ENCODE data around the gene MAB21L3. TPM values are rescaled to one million over a fixed set of nuclear protein-coding genes. Genes with fewer than 3 reads are reported as not detected.

The MAB21L3 gene
- total and polyA plus RNA-seq, 2 experiments from 2014 or later: not detected

DNA sequence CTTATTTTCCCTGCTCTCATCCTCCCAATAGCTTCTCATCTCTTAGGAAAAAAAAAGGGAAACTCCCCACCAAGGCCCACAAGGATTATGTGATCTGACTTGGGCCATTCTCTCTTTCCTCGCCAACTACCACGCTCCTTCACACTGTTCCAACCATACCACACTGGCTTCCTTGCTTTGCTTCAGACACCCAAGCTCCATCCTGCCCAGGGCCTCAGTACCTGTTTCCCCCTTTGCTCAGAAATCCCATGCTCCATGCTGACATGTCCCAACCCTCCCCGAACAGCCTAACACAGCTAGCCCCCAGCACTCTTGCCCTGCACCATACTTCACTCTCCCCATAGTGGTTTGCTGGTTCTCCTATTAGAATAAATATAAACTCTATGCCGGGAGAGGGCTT, 39.2 kb downstream of the MAB21L3 start:
- no peaks in the 10 kb centered on the region; the same call in 1 of the 2 replicates for H3K9me2 ChIP-seq (ENCODE audit: insufficient read depth)
- Mint-ChIP-seq H3K4me3 (no peak overlapping the region), H3K36me3 (ENCODE audit: low read depth) (peaks cover 7% of the 10 kb centered on the region; the same call in 2 of the 3 replicates), H3K4me1 (peaks cover 3% of the 10 kb centered on the region; the same call in 2 of the 3 replicates), H3K27ac (no peak overlapping the region), H3K27me3 (ENCODE audit: insufficient read depth, low read depth, poor library complexity) (peaks cover 7% of the 10 kb centered on the region), H3K9me3 (peaks cover 13% of the 10 kb centered on the region)
- no peak overlapping the region for H3K27ac ChIP-seq (ENCODE audit: low read depth)
- no peak overlapping the region for H3K4me3 ChIP-seq
- H3K4me2 ChIP-seq: no peak overlapping the region
- H3K4me1 ChIP-seq (ENCODE audit: insufficient read depth): no peaks in the 10 kb centered on the region
- no peak for ATAC-seq
- H3K79me2 ChIP-seq (replicated peaks; ENCODE audit: insufficient read depth): no peaks in the 10 kb centered on the region
- H4K20me1 ChIP-seq (replicated peaks; ENCODE audit: insufficient read depth): no peaks in the 10 kb centered on the region
- DNase-seq (ENCODE audit: low spot score): no peak
- no peaks in the 10 kb centered on the region for H3F3A ChIP-seq (replicated peaks; ENCODE audit: low read depth)
- H3K36me3 ChIP-seq (ENCODE audit: insufficient read depth): no peaks in the 10 kb centered on the region
- no peak overlapping the region for H2AFZ ChIP-seq
- H3K27me3 ChIP-seq (ENCODE audit: insufficient read depth): peaks cover 5% of the 10 kb centered on the region; the same call in 1 of the 2 replicates
- TF ChIP-seq ZNF331 (CRISPR knock-in tag; IDR thresholded peaks at IDR 0.05; ENCODE audit: low read depth) (no peak), JUNB (IDR thresholded peaks at IDR 0.05; ENCODE audit: unreplicated experiment) (no peak), CTCF (conservative IDR thresholded peaks at IDR 0.05; ENCODE audit: low read depth in 2 of 2) (no peak), STAT1 (IDR thresholded peaks at IDR 0.05; ENCODE audit: unreplicated experiment) (no peak), ZNF462 (CRISPR knock-in tag; IDR thresholded peaks at IDR 0.05) (no peak), REST (IDR thresholded peaks at IDR 0.05; ENCODE audit: unreplicated experiment) (no peak), NANOG (IDR thresholded peaks at IDR 0.05; ENCODE audit: borderline replicate concordance) (no peak), EZH2phosphoT487 (IDR thresholded peaks at IDR 0.05; ENCODE audit: unreplicated experiment) (no peak), ZNF114 (CRISPR knock-in tag; IDR thresholded peaks at IDR 0.05) (no peak), CREB1 (CRISPR knock-in tag; IDR thresholded peaks at IDR 0.05; ENCODE audit: low read depth) (no peak), POLR2AphosphoS5 (IDR thresholded peaks at IDR 0.05; ENCODE audit: low read depth) (no peak), EZH2 (IDR thresholded peaks at IDR 0.05; ENCODE audit: low read depth, unreplicated experiment) (no peak)
- TF ChIP-seq, protein P1, sequence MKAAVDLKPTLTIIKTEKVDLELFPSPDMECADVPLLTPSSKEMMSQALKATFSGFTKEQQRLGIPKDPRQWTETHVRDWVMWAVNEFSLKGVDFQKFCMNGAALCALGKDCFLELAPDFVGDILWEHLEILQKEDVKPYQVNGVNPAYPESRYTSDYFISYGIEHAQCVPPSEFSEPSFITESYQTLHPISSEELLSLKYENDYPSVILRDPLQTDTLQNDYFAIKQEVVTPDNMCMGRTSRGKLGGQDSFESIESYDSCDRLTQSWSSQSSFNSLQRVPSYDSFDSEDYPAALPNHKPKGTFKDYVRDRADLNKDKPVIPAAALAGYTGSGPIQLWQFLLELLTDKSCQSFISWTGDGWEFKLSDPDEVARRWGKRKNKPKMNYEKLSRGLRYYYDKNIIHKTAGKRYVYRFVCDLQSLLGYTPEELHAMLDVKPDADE (IDR thresholded peaks at IDR 0.05): no peak

All from GM23338 (cell line).